H1 (cell line): ENCODE data around the gene TMEM187. TPM values are rescaled to one million over a fixed set of nuclear protein-coding genes. Genes with fewer than 3 reads are reported as not detected.

Experiments
- CTCF ChIA-PET: fragments of 300-600 bp; sonication (Branson Sonifier 250); formaldehyde crosslinking; loops from one replicate; lab custom pipeline; 2021; ENCODE audit not compliant: partially characterized antibody; lab: Charles Lee
- POLR2A ChIA-PET: fragments of 300-600 bp; sonication (Branson Sonifier 250); formaldehyde crosslinking; loops from one replicate; lab custom pipeline; 2021; ENCODE audit warnings: inconsistent platforms; ENCODE audit not compliant: partially characterized antibody; lab: Charles Lee
- DNase-seq, 2 experiments: peaks; one replicate each; pipeline versions ENCODE4 v3.0.0 to v3.0.0-alpha.2; 2010 to 2022; ENCODE audit warnings: low spot score in 2 of 2, low read depth in 1 of 2, mixed read lengths in 1 of 2
- FAIRE-seq: peaks from 2 replicates; lab custom pipeline; 2011; peaks lifted over from hg19 to GRCh38; lab: Jason Lieb, UNC
- H2AFZ ChIP-seq: 2 replicates; pipeline ENCODE4 v1.8.1; 2012; ENCODE audit warnings: low read length, inconsistent platforms
- H2AK5ac ChIP-seq: 2 replicates; pipeline ENCODE4 v1.6.1; 2013; ENCODE audit warnings: low read depth, low read length
- H2BK120ac ChIP-seq: replicated peaks from 2 replicates; pipeline ENCODE3; 2013; ENCODE audit warnings: low read depth, low read length, inconsistent platforms
- H2BK12ac ChIP-seq: 2 replicates; pipeline ENCODE4 v1.6.1; 2013; ENCODE audit warnings: low read depth, low read length
- H2BK15ac ChIP-seq: 2 replicates; pipeline ENCODE4 v1.6.1; 2013; ENCODE audit warnings: low read length
- H2BK20ac ChIP-seq: 2 replicates; pipeline ENCODE4 v1.6.1; 2013; ENCODE audit warnings: low read length
- H2BK5ac ChIP-seq: 2 replicates; pipeline ENCODE4 v1.6.1; 2013; ENCODE audit warnings: low read depth, low read length
- H3K14ac ChIP-seq: 2 replicates; pipeline ENCODE4 v1.6.1; 2013; ENCODE audit warnings: inconsistent platforms; ENCODE audit not compliant: insufficient read length
- H3K18ac ChIP-seq: 2 replicates; pipeline ENCODE4 v1.6.1; 2013; ENCODE audit warnings: low read length; ENCODE audit errors: extremely low read depth
- H3K23ac ChIP-seq: 2 replicates; pipeline ENCODE4 v1.6.1; 2013; ENCODE audit warnings: inconsistent platforms; ENCODE audit not compliant: insufficient read length
- H3K23me2 ChIP-seq: 2 replicates; pipeline ENCODE4 v1.6.1; 2013; ENCODE audit warnings: low read depth, low read length
- H3K27ac ChIP-seq: 2 replicates; pipeline ENCODE4 v1.6.1; 2011; ENCODE audit warnings: low read depth, low read length, inconsistent platforms
- H3K27me3 ChIP-seq, 4 experiments: replicated peaks in 1 of 4; 1 replicate in 1 of 4; 2 replicates in 3 of 4; pipeline versions ENCODE4 v1.6.1 to v1.8.1; 2011 to 2013; ENCODE audit warnings: low read length in 3 of 4, mild to moderate bottlenecking in 3 of 4, inconsistent platforms in 2 of 4, mixed read lengths in 2 of 4, moderate library complexity in 1 of 4; ENCODE audit not compliant: control insufficient read depth in 3 of 4, insufficient read depth in 3 of 4; ENCODE audit errors: extremely low read depth in 1 of 4
- H3K36me3 ChIP-seq, 4 experiments: 2 replicates each; pipeline versions ENCODE4 v1.6.1 to v1.8.1; 2011 to 2013; ENCODE audit warnings: mild to moderate bottlenecking in 4 of 4, low read length in 3 of 4, moderate library complexity in 2 of 4, control low read depth in 1 of 4, inconsistent platforms in 1 of 4; ENCODE audit not compliant: insufficient read depth in 4 of 4, control insufficient read depth in 2 of 4
- H3K4ac ChIP-seq: replicated peaks from 2 replicates; pipeline ENCODE3; 2013; ENCODE audit warnings: low read length, low read depth, mixed read lengths, inconsistent platforms; ENCODE audit not compliant: insufficient read length
- H3K4me1 ChIP-seq, 4 experiments: replicated peaks in 1 of 4; 1 replicate in 1 of 4; 2 replicates in 3 of 4; pipeline versions ENCODE4 v1.6.1 to v1.8.1; 2011 to 2013; ENCODE audit warnings: low read length in 3 of 4, inconsistent platforms in 2 of 4, mixed read lengths in 1 of 4; ENCODE audit not compliant: insufficient read depth in 4 of 4, control insufficient read depth in 3 of 4
- H3K4me2 ChIP-seq, 2 experiments: 2 replicates each; pipeline versions ENCODE4 v1.6.1 to v1.8.1; 2011 to 2013; ENCODE audit warnings: low read depth in 2 of 2, low read length in 2 of 2, control low read depth in 1 of 2, inconsistent platforms in 1 of 2, mild to moderate bottlenecking in 1 of 2; ENCODE audit not compliant: insufficient read depth in 1 of 2
- H3K4me3 ChIP-seq, 4 experiments: fragments of 200-600, 300-600 bp in 1 of 4; sonication (generic), shearing (Covaris generic), sonication (Bioruptor Twin) in 1 of 4; 2 replicates each; pipeline versions ENCODE4 v1.5.1 to v1.8.1; 2011 to 2016; ENCODE audit warnings: low read length in 4 of 4, low read depth in 3 of 4, control low read depth in 2 of 4, inconsistent platforms in 2 of 4, mild to moderate bottlenecking in 2 of 4, mixed read lengths in 1 of 4, moderate library complexity in 1 of 4; ENCODE audit not compliant: insufficient read depth in 2 of 4; ENCODE audit errors: extremely low read depth in 1 of 4
- H3K56ac ChIP-seq: replicated peaks from 2 replicates; pipeline ENCODE3; 2013; ENCODE audit warnings: low read depth, mild to moderate bottlenecking, mixed read lengths, low read length, inconsistent platforms; ENCODE audit not compliant: insufficient read length
- H3K79me1 ChIP-seq: 2 replicates; pipeline ENCODE4 v1.6.1; 2013; ENCODE audit warnings: low read depth, low read length, control low read depth
- H3K79me2 ChIP-seq, 2 experiments: 2 replicates each; pipeline versions ENCODE4 v1.6.1 to v1.8.1; 2012 to 2013; ENCODE audit warnings: low read length in 2 of 2, mild to moderate bottlenecking in 2 of 2, inconsistent platforms in 1 of 2; ENCODE audit not compliant: insufficient read depth in 2 of 2, control insufficient read depth in 1 of 2
- H3K9ac ChIP-seq, 4 experiments: replicated peaks in 1 of 4; 1 replicate in 1 of 4; 2 replicates in 3 of 4; pipeline versions ENCODE4 v1.6.1 to v1.8.1; 2011 to 2013; ENCODE audit warnings: low read depth in 3 of 4, low read length in 3 of 4, control low read depth in 2 of 4, mild to moderate bottlenecking in 2 of 4, moderate library complexity in 2 of 4, inconsistent platforms in 1 of 4; ENCODE audit errors: extremely low read depth in 1 of 4
- H3K9me3 ChIP-seq, 2 experiments: 2 replicates each; pipeline versions ENCODE4 v1.6.1 to v1.8.1; 2012 to 2013; ENCODE audit warnings: mild to moderate bottlenecking in 2 of 2, moderate library complexity in 2 of 2, control low read depth in 1 of 2, inconsistent platforms in 1 of 2, low read depth in 1 of 2, low read length in 1 of 2, mixed read lengths in 1 of 2; ENCODE audit not compliant: insufficient read depth in 2 of 2
- H4K20me1 ChIP-seq, 2 experiments: replicated peaks in 1 of 2; 2 replicates each; pipeline versions ENCODE3 to v1.8.1; 2011 to 2013; ENCODE audit warnings: inconsistent platforms in 2 of 2, low read length in 2 of 2, mild to moderate bottlenecking in 1 of 2; ENCODE audit not compliant: insufficient read depth in 2 of 2, control insufficient read depth in 1 of 2
- H4K5ac ChIP-seq: 2 replicates; pipeline ENCODE4 v1.6.1; 2013; ENCODE audit warnings: low read length, low read depth, mixed read lengths, inconsistent platforms; ENCODE audit not compliant: insufficient read length
- H4K8ac ChIP-seq: 2 replicates; pipeline ENCODE4 v1.8.0; 2013; ENCODE audit warnings: mild to moderate bottlenecking, moderate library complexity, low read length, inconsistent platforms; ENCODE audit not compliant: insufficient read depth; ENCODE audit errors: extremely low read depth
- H4K91ac ChIP-seq: replicated peaks from 2 replicates; pipeline ENCODE3; 2013; ENCODE audit warnings: low read length, mixed read lengths, inconsistent platforms; ENCODE audit not compliant: insufficient read length
- ASH2L ChIP-seq: fragments of 200-600, 300-600 bp; sonication (generic); IDR thresholded peaks from one replicate; pipeline ENCODE4 v1.7.1; 2017; ENCODE audit warnings: low read length
- CREB1 ChIP-seq: IDR thresholded peaks from 2 replicates; pipeline ENCODE4 v1.6.1; 2012; ENCODE audit warnings: inconsistent platforms
- CTBP2 ChIP-seq: IDR thresholded peaks from 2 replicates; pipeline ENCODE4 v1.7.0; 2011; ENCODE audit warnings: borderline replicate concordance, mild to moderate bottlenecking, moderate library complexity, mixed read lengths, low read length; ENCODE audit not compliant: insufficient read depth, insufficient read length
- GABPA ChIP-seq: IDR thresholded peaks from 2 replicates; pipeline ENCODE4 v1.6.1; 2011; ENCODE audit warnings: mild to moderate bottlenecking, low read length, moderate library complexity, borderline replicate concordance; ENCODE audit not compliant: insufficient read depth
- GTF2F1 ChIP-seq: IDR thresholded peaks from 2 replicates; pipeline ENCODE4 v1.6.1; 2012; ENCODE audit warnings: low read depth, low read length, improper control_type of control experiment, borderline replicate concordance
- JUND ChIP-seq: IDR thresholded peaks from 2 replicates; pipeline ENCODE4 v1.6.1; 2011; ENCODE audit warnings: mild to moderate bottlenecking, improper control_type of control experiment, low read length
- KDM5A ChIP-seq: fragments of 200-600 bp; IDR thresholded peaks from 2 replicates; pipeline ENCODE4 v1.7.1; 2012; ENCODE audit warnings: mild to moderate bottlenecking, low read length, inconsistent platforms, mixed read lengths
- SIRT6 ChIP-seq: IDR thresholded peaks from one replicate; pipeline ENCODE4 v1.7.1; 2012; ENCODE audit warnings: low read length, inconsistent platforms
- TEAD4 ChIP-seq: IDR thresholded peaks from 2 replicates; pipeline ENCODE4 v1.6.1; 2012; ENCODE audit warnings: low read depth, low read length, inconsistent platforms, mixed read lengths
- WGBS, 2 experiments: shearing (Covaris generic) in 1 of 2; methylation state at CpG; one replicate each; pipeline versions ENCODE4 v1.1.6 to v1.1.7; 2013 to 2015; ENCODE audit warnings: low lambda C conversion rate in 2 of 2, mixed read lengths in 2 of 2, inconsistent platforms in 1 of 2, low coverage in 1 of 2, missing lambda C conversion rate in 1 of 2; ENCODE audit not compliant: insufficient replicate concordance in 2 of 2, insufficient coverage in 1 of 2, insufficient read length in 1 of 2; ENCODE audit errors: extremely low coverage in 1 of 2, missing lambda C conversion rate in 1 of 2; 5-methylcytosine and 5-hydroxymethylcytosine counted together
- polyA plus RNA-seq, 7 experiments: library from polyadenylated mRNA; depleted of rRNA in 3 of 7; stranded (reverse) in 5 of 7; unstranded in 2 of 7; fragments of >200 nt in 5 of 7; fragments of 200-250 nt in 2 of 7; gene quantifications; 1 replicate in 5 of 7; 2 replicates in 1 of 7; 4 replicates in 1 of 7; pipeline versions ENCODE4 v1.2.1 to v1.2.3, GENCODE V29; 2011 to 2013; ENCODE audit warnings: missing spikeins in 2 of 7, mixed read lengths in 2 of 7
- total RNA-seq: library from RNA; stranded (reverse); fragmentation: NEBNext Ultra II Directional; extraction: Animal tissue kit (Norgen Biotek cat#: 25700); gene quantifications from 2 replicates; pipeline ENCODE4 v1.2.1, GENCODE V29; 2021

The TMEM187 gene
- total and polyA plus RNA-seq, 2 of the 8 experiments (the other 6 are each of a cell fraction or from before 2014, with no cell fraction given) = 5.0 to 14.5 TPM

DNA sequence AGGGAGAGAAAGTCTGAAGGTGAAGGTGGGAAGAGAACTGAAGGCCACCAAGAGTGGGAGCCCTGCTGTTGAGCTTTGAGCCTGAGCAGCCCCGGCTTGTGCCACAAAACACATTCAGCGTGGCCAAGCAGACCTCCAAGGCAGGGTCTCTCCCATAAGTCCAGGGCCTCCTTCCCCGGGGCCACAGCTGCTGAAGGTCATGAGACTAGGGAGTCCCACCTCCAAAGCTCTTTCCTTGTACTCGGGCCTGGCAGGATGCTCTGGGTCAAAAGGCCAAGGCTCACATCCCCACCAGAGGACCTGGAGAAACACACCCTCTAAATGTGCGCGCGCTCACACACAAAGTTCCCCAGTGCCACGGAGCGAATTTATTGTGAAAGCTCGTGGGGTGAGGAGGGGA, 43.0 kb upstream of the TMEM187 start:
- Histone ChIP-seq H3K23me2 (peaks cover 18% of the 10 kb centered on the region; the same call in 1 of the 2 replicates), H3K79me2 (peaks cover 0 to 16% of the 10 kb centered on the region in 2 experiments; a peak in 2 of 4 replicates), H3K9me3 (no peaks in the 10 kb centered on the region), H3K4me1 (peaks cover 3 to 17% (median 12%) of the 10 kb centered on the region in 4 experiments), H2BK20ac (no peak overlapping the region), H2BK120ac (no peak overlapping the region), H4K20me1 (peaks cover 0 to 3% of the 10 kb centered on the region in 2 experiments), H3K23ac (no peak overlapping the region), H3K9ac (no peak overlapping the region), H2AFZ (no peak overlapping the region), H3K56ac (no peak overlapping the region), H4K8ac (no peak overlapping the region; the same call in 1 of the 2 replicates), H3K27ac (no peak overlapping the region), H3K4me2 (no peak overlapping the region), H4K5ac (no peak overlapping the region), H2BK15ac (no peak overlapping the region), H2BK5ac (no peak overlapping the region), H3K4me3 (no peak overlapping the region), H3K36me3 (peaks cover 0 to 10% (median 4%) of the 10 kb centered on the region in 4 experiments; a peak in 2 of 8 replicates), H3K27me3 (no peaks in the 10 kb centered on the region), H4K91ac (no peak overlapping the region), H3K4ac (no peak overlapping the region), H2AK5ac (no peak overlapping the region), H3K18ac (no peak overlapping the region), H3K79me1 (no peaks in the 10 kb centered on the region; the same call in 1 of the 2 replicates), H2BK12ac (no peak overlapping the region), H3K14ac (no peak overlapping the region)
- DNase-seq (no peak), FAIRE-seq (no peak)
- CTCF ChIA-PET = interaction anchor here (0.9 to 19.6 kb wide), 4 partner anchors 8 to 444 kb away, joined by 3 to 272 read pairs (median 3); partner anchors contain the start of gene RENBP
- no peak for TF ChIP-seq SIRT6
- TF ChIP-seq CREB1 = no peak
- no peak for TF ChIP-seq ASH2L
- no peak for TF ChIP-seq JUND
- no peak for TF ChIP-seq CTBP2
- no peak for TF ChIP-seq TEAD4
- no peak for TF ChIP-seq KDM5A
- no peak for TF ChIP-seq GABPA
- no peak for TF ChIP-seq GTF2F1
- POLR2A ChIA-PET = interaction anchor here (1.3 to 14.9 kb wide), 4 partner anchors 12 to 43 kb away, joined by 5 to 231 read pairs (median 26); partner anchors contain the start of genes HCFC1, L1CAM, NAA10 and RENBP
- WGBS, 2 experiments = 95% methylated on average over 4 of the region's 10 CpGs; no CpG with 5 or more reads in 1 of the 2 experiments
